ENCODE data around the gene KIF9. TPM values are rescaled to one million over a fixed set of nuclear protein-coding genes. Genes with fewer than 3 reads are reported as not detected.
"Not testable (repeated sequence)": the region's sequence is repeated elsewhere in the genome, so short reads cannot be mapped to it uniquely, and the experiment has no call there.

The KIF9 gene
- total RNA-seq, 1 experiment from 2014 or later = 28.4 TPM

- DNase-seq (ENCODE audit: low read depth) = not testable (repeated sequence)
Measured at GRCh38 chr3:47251085-47251484, 31.5 kb downstream of the KIF9 start.

DNA sequence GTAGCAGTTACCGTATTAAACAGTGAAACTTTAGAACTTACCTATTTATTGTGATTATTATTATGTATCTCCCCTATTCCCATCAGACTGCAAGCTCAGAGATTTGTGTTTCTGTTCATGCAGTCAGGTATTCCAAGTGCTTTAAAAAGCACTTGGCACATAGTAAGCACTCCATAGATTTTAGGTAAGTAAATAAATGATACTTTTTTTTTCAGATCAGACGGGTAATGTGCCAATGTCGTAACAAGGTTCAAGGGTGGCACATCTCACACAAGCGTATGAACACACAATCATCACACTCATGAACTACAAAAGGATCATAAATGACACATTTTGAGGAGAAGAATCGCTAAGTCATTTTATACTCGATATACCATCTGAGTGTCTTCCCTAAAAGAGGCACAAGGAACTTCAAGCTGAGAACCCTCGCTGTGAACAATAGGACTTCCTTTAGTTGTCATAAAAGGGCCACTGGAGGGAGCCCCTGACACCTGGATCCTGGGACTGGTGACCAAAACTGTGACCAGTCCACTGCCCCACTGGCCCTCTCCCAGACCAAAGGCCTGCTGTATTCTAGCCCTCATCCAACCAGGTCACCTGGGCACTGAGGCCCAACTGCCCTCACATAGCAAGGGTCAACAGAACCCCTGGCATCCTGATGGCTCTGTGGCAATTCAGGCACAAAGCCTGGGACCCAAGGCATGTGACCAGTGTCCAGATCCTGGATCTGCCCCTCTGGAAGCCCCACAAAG, 32.1 kb downstream of the KIF9 start:
- DNase-seq (ENCODE audit: low read depth) = peak; percentile 32

- no peak for DNase-seq (ENCODE audit: low read depth)
Measured at GRCh38 chr3:47247131-47248064, 35.2 kb downstream of the KIF9 start.

GRCh38 chr3:47245271-47245670, 37.3 kb downstream of the KIF9 start:
- no peak for DNase-seq (ENCODE audit: low read depth)

GRCh38 chr3:47244531-47245100, 38.0 kb downstream of the KIF9 start:
- DNase-seq (ENCODE audit: low read depth) = no peak

- no peak for DNase-seq (ENCODE audit: low read depth)
Measured at GRCh38 chr3:47243419-47244147, 39.0 kb downstream of the KIF9 start.

GRCh38 chr3:47239929-47240328, 42.7 kb downstream of the KIF9 start:
- DNase-seq (ENCODE audit: low read depth) = no peak

DNA sequence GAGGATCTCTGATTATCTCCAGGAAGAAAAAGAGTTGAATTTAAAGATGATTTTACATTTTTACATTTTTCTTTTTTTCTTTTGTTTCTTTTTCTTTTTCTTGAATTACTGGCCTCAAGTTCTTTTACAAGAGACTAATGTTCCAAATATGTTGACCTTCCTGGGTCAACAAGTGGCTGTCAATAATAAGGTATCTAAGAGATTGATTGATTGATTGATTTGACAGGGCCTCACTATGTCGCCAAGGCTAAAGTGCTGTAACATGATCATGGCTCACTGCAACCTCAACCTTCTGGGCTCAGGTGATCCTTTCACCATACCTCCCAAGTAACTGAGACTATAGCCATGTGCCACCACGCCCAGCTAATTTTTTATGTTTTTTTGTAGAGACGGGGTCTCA, 44.6 kb downstream of the KIF9 start:
- no peak for DNase-seq (ENCODE audit: low read depth)

DNA sequence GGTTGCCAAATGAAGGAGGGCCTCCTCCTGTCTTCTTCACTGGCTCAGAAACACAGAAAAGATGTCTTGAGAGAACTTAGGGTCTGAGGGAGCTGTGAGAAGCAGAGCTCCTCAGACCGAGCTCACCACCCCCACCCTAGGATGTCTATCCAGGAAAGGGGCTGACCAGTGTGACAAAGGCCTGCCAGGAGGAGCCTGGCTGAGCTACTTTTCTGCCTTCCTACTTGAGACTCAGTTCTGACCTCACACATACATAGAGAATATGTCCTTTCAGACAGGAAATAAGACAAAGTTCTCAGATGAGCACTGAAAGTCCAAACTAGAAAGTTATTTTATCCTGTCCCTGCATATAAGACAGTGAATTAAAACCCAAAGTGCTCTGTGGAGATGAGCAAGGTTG, 54.5 kb downstream of the KIF9 start:
- DNase-seq (ENCODE audit: low read depth) = no peak

DNA sequence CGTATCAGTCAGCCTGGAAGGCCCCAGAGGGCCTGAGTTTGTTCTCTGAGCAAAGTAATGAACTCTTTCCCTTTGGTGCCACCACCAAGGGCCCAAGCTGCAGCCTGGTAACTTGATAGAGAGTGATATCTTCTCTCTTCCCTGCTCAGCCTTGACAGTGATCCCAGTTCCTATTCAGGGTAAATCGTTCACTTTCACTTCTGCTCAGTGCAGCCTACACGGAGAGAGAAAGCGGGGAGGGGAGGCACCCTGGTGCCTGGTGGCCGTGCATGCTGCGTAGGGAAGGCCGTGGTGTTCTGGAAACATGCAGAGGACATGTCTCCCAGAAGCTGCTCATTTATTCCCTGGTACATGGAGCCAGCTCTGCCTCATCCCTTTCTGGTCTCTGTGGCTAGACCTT, 54.9 kb downstream of the KIF9 start:
- no peak for DNase-seq (ENCODE audit: low read depth)

DNA sequence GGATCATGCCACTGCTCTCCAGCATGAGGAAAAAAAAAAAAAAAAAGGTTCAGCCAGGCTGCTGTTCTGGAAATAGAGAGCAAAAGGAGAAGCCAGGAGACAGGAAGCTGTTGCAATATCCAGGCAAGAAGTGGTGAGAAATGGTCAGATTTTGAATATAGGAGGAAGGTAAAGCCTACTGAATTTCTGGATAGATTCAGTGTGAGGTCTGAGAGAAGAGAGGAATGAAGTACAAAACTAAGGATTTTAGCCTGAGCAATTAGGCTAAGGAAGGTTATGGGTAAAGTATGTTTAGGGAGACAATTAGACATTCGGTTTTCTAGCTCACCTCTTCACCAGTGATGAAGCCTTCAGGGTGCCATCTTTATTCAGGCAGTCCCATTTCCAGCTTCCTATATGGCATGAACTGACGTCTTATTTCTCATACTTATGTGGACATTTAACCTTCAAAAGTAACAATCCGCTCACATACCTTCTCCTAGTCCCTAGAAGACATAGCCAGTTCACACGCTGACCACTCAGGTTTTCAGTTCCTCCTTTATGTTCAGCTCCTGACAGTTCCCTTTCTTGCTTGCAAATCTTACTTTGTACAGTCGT, 57.2 kb downstream of the KIF9 start:
- peak; percentile 18 for DNase-seq (ENCODE audit: low read depth)

GRCh38 chr3:47223755-47224154, 58.8 kb downstream of the KIF9 start:
- DNase-seq (ENCODE audit: low read depth) = no peak

DNA sequence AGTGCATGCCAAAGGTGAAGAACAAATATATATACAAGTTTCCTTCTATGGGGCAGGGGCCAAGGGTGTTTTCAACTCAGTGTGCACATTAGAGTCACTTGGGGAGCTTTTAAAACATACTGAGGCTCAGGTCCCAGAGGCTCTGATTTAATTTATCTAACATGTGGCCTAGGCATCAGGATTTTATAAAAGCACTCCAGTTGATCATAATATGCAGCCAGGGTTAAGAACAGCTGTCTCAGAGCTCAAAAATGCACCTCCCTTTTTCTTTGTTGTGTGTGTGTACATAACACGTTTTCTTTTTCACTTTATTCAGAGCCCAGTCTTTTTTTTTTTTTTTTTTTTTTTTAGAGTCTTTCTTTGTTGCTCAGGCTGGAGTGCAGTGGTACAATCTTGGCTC, 60.8 kb downstream of the KIF9 start:
- DNase-seq (ENCODE audit: low read depth) = no peak

GRCh38 chr3:47210863-47211405, 71.7 kb downstream of the KIF9 start:
- no peak for DNase-seq (ENCODE audit: low read depth)

- DNase-seq (ENCODE audit: low read depth) = not testable (repeated sequence)
Measured at GRCh38 chr3:47206022-47206421, 76.6 kb downstream of the KIF9 start.

- no peak for DNase-seq (ENCODE audit: low read depth)
Measured at GRCh38 chr3:47204875-47205274, 77.7 kb downstream of the KIF9 start.

DNA sequence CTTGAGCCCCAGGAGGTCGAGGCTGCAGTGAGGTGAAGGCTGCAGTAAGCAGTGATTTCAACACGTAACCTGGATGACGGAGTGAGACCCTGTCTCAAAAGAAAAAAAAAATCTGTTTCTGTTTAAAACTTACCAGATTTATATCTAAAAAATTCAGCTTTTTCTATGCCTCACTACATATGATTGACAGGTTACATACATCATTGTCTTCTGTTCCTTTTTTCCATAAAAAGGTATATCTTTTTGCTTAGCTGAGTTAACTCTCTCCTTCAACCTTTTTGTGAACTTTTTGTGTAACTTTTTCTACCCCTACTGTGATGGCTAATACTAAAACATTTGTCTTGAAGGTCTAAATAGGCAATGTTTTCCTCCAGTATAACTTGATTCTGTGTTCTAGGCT, 80.1 kb downstream of the KIF9 start:
- no peak for DNase-seq (ENCODE audit: low read depth)

DNA sequence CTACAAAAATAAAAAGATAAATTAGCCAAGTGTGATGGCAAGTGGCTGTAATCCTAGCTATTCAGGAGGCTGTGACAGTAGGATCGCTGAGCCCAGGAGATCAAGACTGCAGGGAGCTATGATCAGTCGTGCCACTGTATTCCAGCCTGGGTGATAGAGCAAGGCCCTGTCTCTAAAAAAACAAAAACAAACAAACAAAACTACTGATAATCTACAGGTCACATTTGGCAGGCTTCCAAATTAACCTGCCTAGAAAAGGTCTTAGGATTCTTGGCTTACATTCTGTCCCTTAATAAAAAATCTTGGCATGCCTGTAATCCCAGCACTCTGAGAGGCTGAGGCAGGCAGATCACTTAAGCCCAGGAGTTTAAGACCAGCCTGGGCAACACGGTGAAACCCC, 85.3 kb downstream of the KIF9 start:
- DNase-seq (ENCODE audit: low read depth) = no peak

GRCh38 chr3:47194994-47195393, 87.6 kb downstream of the KIF9 start:
- DNase-seq (ENCODE audit: low read depth) = no peak
